ENCODE data around the gene COL4A2.

GRCh38 chr13:110512198-110512740 lies 205.2 kb downstream of the COL4A2 start:
- TF ChIP-seq ZC3H11A (IDR thresholded peaks at IDR 0.05) (no peak), CEBPB (IDR thresholded peaks at IDR 0.05) (no peak), PHF8 (IDR thresholded peaks at IDR 0.05; ENCODE audit: borderline replicate concordance, low read depth) (no peak), POLR2A (IDR thresholded peaks at IDR 0.05; ENCODE audit: low read length) (no peak), JUN (IDR thresholded peaks at IDR 0.05) (no peak)
- TF ChIP-seq, protein P1, sequence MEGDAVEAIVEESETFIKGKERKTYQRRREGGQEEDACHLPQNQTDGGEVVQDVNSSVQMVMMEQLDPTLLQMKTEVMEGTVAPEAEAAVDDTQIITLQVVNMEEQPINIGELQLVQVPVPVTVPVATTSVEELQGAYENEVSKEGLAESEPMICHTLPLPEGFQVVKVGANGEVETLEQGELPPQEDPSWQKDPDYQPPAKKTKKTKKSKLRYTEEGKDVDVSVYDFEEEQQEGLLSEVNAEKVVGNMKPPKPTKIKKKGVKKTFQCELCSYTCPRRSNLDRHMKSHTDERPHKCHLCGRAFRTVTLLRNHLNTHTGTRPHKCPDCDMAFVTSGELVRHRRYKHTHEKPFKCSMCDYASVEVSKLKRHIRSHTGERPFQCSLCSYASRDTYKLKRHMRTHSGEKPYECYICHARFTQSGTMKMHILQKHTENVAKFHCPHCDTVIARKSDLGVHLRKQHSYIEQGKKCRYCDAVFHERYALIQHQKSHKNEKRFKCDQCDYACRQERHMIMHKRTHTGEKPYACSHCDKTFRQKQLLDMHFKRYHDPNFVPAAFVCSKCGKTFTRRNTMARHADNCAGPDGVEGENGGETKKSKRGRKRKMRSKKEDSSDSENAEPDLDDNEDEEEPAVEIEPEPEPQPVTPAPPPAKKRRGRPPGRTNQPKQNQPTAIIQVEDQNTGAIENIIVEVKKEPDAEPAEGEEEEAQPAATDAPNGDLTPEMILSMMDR (IDR thresholded peaks at IDR 0.05): no peak
- TF ChIP-seq, protein P2, sequence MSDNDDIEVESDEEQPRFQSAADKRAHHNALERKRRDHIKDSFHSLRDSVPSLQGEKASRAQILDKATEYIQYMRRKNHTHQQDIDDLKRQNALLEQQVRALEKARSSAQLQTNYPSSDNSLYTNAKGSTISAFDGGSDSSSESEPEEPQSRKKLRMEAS (IDR thresholded peaks at IDR 0.05): no peak
